Measurements from ENCODE around the gene B4GALNT3. TPM values are rescaled to one million over a fixed set of nuclear protein-coding genes. Genes with fewer than 3 reads are reported as not detected.

The B4GALNT3 gene
- total RNA-seq, 4 donors from 2014 or later, result 0.20 to 1.9 (median 0.82) TPM

GRCh38 chr12:549476-550082 is 89.8 kb downstream of the B4GALNT3 start:
- no peak for TF ChIP-seq POLR2A (IDR thresholded peaks at IDR 0.05)
- TF ChIP-seq CTCF (IDR thresholded peaks at IDR 0.05 in 4 of 5, conservative IDR thresholded peaks at IDR 0.05 in 1 of 5), result no peak
- Histone ChIP-seq H3K9me3 (no peaks in the 10 kb centered on the region), H3K4me3 (no peak overlapping the region), H3K36me3 (no peaks in the 10 kb centered on the region), H3K4me1 (peaks cover 13 to 16% of the 10 kb centered on the region in 2 donors), H3K27me3 (peaks cover 0 to 6% (median 5%) of the 10 kb centered on the region in 3 donors), H3K27ac (no peak overlapping the region)
- intact Hi-C loops (cut with DNase I; ENCODE audit: low total_unique reads) (no loop called here), in situ Hi-C loops (cut with MboI; ENCODE audit: low sequenced_read_pairs in 4 of 4) (loop anchor here (5.0 to 25.0 kb wide), 5 partner anchors 92 to 1063 kb away; partner anchors contain the start of genes FBXL14 (in 3 of the 4) and B4GALNT3 (in 1 of the 4))
- no peak for ATAC-seq
- DNase-seq, result no peak

DNA sequence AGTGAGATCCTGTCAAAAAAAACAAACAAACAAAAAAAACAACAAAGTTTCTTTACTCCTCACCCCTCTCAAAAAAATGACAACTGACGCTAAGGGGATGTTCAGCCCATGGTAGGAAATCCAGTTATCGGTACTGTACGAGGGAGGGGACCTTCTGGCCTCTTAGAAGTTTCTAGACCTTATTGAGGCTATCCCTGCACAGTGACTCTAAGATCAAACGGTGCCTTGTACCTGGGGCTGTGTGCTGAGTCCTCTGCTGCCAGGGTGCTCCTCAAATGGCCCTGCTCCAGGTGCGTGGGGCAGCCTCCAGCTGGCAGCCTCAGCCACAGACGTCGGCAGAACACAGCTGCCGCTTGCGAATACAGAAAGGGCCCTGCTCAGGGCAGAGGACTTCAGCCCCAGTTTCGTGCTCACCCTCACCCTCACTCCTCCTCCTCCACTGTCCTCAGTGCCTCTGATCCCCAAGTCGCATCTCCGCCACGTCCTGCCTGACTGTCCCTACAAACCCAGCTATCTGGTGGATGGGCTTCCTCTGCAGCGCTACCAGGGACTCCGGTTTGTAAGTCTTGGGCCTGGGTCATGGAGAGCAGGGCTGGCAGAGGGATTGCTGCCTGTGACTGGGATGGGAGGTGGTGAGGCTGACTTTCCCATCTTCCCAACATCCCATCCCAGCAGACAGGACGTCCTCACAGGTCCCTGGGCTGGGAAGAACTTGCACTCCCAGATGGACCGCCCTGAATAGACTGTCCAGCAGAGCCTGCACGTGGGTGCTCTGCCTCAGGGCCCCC is 90.9 kb downstream of the B4GALNT3 start:
- intact Hi-C loops (cut with DNase I; ENCODE audit: low total_unique reads), result no loop called here
- no peak overlapping the region for H3K4me3 ChIP-seq
- peaks cover 13 to 16% of the 10 kb centered on the region in 2 donors for H3K4me1 ChIP-seq
- peaks cover 0 to 5% (median 3%) of the 10 kb centered on the region in 3 donors for H3K27me3 ChIP-seq
- ATAC-seq (peak in 1 of 2 donors; percentile 50), DNase-seq (peak in 1 of 2 donors; percentile 58)
- no peaks in the 10 kb centered on the region for H3K9me3 ChIP-seq
- in situ Hi-C loops (cut with MboI; ENCODE audit: low sequenced_read_pairs in 4 of 4), result loop anchor here (5.0 to 25.0 kb wide), 5 partner anchors 93 to 1062 kb away; partner anchors contain the start of genes FBXL14 (in 3 of the 4) and B4GALNT3 (in 1 of the 4)
- H3K36me3 ChIP-seq, result no peaks in the 10 kb centered on the region
- no peak for TF ChIP-seq POLR2A (IDR thresholded peaks at IDR 0.05)
- TF ChIP-seq CTCF (IDR thresholded peaks at IDR 0.05 in 4 of 5, conservative IDR thresholded peaks at IDR 0.05 in 1 of 5), result no peak
- H3K27ac ChIP-seq, result no peak overlapping the region

GRCh38 chr12:552466-552865 is 92.7 kb downstream of the B4GALNT3 start:
- DNase-seq (no peak), ATAC-seq (no peak)
- Histone ChIP-seq H3K9me3 (no peaks in the 10 kb centered on the region), H3K36me3 (no peaks in the 10 kb centered on the region), H3K4me1 (peaks cover 13 to 16% of the 10 kb centered on the region in 2 donors), H3K4me3 (no peak overlapping the region), H3K27me3 (no peaks in the 10 kb centered on the region), H3K27ac (no peak overlapping the region)
- intact Hi-C loops (cut with DNase I; ENCODE audit: low total_unique reads) (no loop called here), in situ Hi-C loops (cut with MboI; ENCODE audit: low sequenced_read_pairs in 4 of 4) (loop anchor here (5.0 to 25.0 kb wide), 5 partner anchors 95 to 1060 kb away; partner anchors contain the start of genes FBXL14 (in 3 of the 4) and B4GALNT3 (in 1 of the 4))
- TF ChIP-seq CTCF (IDR thresholded peaks at IDR 0.05 in 4 of 5, conservative IDR thresholded peaks at IDR 0.05 in 1 of 5), result no peak
- TF ChIP-seq POLR2A (IDR thresholded peaks at IDR 0.05), result no peak

- peaks cover 13 to 16% of the 10 kb centered on the region in 2 donors for H3K4me1 ChIP-seq
- ATAC-seq (no peak), DNase-seq (no peak)
- TF ChIP-seq POLR2A (IDR thresholded peaks at IDR 0.05) (no peak), CTCF (IDR thresholded peaks at IDR 0.05 in 4 of 5, conservative IDR thresholded peaks at IDR 0.05 in 1 of 5) (no peak)
- H3K4me3 ChIP-seq, result no peak overlapping the region
- no peak overlapping the region for H3K27ac ChIP-seq
- in situ Hi-C loops (cut with MboI; ENCODE audit: low sequenced_read_pairs in 4 of 4), result loop anchor here (5.0 to 25.0 kb wide), 5 partner anchors 96 to 1059 kb away; partner anchors contain the start of genes FBXL14 (in 3 of the 4) and B4GALNT3 (in 1 of the 4)
- H3K36me3 ChIP-seq, result no peaks in the 10 kb centered on the region
- intact Hi-C loops (cut with DNase I; ENCODE audit: low total_unique reads), result no loop called here
- H3K9me3 ChIP-seq, result no peaks in the 10 kb centered on the region
- H3K27me3 ChIP-seq, result no peaks in the 10 kb centered on the region
Measured at GRCh38 chr12:553216-554000, 93.7 kb downstream of the B4GALNT3 start.

Data from gastrocnemius medialis (tissue), 4 donors.